Stimulated activated CD8-positive, alpha-beta memory T cell treated with anti-CD3 and anti-CD28 coated beads, Interleukin-7, amount 100 ng/mL, for 24 hours (primary cell): ENCODE results near the gene NPVF.
A peak's percentile ranks its signal among the peaks of the same experiment; 100 is the strongest.

Source experiments
- DNase-seq: peaks from one replicate; pipeline ENCODE4 v3.0.0-alpha.2; 2020; ENCODE audit warnings: low read depth

Gene NPVF

DNA sequence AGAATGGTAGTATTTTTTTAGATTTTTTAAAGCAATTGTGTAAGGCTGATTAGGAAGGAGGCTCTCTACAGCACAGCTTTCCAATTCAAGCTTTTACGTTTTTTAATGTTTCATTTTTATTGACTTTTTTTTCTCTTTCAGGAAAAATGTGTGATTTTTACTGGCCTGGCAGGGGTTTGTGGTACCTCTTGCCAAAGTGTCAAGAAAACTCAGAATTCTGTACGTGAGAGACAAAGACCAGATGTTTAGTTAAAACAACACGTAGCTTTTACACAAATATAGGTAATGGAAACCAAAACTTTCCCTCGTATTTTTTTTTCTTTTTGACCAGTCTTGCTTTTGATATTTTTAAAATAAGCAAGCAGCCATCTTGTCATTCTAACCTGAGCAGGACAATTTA lies 6.0 kb upstream of the NPVF start:
- no peak for DNase-seq

DNA sequence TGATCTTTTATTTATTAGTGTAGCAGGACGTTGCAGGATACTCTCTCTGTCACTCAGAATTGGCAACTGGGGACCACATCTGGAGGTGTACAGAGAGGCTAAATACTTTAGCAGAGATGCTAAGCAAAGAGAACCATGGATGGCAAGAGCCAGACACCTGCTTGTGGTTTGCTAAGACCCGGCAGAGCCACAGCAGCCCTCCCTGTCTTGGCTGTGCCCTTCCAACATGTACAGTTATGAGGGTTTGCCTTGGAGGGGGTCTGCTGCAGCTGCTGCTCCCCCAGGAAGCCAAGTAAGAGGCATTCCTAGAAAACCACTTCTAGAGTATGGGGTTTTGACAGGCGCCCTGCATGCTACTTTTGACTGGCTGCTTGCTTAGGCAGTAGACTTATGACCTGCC lies 5.1 kb downstream of the NPVF start:
- no peak for DNase-seq

DNA sequence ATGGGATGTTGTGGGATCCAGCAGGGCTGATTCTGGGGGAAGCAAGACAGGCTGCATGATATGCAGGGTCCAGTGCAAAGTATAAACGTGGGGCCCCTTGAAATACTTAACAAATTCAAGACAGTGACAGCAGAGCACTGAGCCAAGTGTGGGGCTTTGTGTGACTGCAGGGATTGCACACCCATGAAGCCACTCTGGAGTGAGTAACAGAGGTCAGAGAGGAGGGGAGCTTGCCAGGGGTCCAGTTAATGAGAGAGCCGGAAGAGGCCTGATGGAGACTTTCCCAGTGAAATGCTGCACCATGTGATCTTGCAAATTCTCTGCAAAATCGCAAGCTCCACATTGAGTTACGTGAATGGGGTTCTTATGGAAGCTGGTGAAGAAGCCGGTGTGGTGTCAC lies 5.6 kb downstream of the NPVF start:
- DNase-seq, result no peak

DNA sequence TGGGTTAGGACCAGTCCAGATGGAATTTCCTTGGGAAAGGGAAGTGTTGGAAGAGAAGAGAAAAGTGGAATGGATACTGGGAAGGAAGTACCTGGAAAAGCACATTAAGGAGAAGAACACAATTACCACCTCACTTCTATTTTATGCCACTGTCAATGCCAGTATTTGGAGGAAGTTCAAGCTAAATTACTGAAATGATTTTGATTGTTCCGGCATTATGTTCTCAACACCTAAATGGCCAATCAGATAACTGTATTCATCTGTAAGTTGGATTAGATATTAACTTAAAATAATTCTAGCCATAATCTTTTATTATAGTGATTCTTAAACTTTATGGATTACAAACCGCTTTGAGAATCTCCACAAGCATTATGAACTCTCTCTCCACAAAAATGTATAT lies 7.3 kb downstream of the NPVF start:
- no peak for DNase-seq

DNA sequence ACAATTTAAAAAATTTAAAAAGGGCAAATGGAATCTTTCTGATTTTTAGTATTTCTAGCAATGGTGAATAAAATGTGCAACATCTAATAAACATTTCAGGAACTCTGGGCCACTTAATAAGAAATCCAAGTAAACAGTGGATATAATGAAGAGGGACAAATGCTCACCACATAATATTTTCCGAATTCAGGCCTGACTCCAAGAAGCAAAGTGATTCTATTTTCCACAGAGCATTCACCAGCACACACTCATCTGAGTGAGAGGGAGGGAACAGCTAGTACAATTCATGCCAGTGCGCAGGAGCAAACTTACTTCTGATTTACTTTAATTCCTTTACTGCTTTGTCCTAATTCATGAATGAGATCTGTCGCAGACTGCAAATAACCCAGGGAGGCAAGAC lies 10.1 kb downstream of the NPVF start:
- no peak for DNase-seq

DNA sequence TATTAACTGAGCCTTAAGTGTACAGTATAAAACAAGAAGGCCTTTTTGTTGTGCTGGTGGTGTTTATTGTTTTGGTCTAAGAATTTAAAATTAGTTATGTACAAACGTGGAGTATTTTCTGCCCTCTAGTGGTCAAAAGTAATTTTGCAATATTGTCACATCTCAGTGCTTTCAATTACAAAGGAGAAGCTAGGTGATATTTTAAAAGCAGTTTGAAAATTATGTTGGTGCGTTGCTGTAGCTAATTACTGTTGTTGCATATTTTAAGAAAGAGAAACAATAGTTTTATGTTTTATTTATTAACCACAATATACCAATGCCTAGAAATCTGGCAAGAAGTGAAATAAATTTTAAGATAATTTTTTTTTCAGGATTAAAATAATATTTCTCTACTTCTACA lies 11.4 kb downstream of the NPVF start:
- DNase-seq, result no peak

DNA sequence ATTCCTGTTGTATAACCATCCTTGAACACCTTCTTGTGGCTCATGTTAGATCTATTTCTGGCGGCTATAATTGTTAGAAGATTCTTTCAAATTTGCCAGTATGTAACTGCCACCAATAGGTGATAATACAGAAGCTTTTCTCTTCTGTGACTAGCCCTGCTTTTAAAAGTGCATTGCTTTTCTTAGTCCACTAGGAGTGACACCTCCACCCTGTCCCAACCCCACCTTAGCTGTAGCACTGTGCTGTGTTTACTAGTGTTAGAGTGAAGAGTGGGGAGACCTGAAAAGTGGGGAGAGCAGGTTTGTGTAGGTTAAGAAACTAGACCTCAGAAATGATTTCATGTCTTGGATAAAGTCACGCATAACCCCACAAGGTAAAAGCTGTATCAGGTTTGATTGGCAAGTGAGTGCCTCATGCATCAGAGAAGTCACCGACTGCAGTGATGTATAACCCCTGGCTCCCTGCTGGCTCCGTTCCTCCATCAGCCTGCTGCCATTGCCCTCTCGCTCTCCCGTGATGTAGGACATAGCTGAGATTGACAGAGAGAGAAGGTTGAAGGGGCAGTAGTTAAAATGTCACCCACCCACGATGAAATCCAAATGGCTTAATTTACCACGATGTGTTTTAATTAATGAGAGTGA lies 12.5 kb downstream of the NPVF start:
- DNase-seq, result no peak

DNA sequence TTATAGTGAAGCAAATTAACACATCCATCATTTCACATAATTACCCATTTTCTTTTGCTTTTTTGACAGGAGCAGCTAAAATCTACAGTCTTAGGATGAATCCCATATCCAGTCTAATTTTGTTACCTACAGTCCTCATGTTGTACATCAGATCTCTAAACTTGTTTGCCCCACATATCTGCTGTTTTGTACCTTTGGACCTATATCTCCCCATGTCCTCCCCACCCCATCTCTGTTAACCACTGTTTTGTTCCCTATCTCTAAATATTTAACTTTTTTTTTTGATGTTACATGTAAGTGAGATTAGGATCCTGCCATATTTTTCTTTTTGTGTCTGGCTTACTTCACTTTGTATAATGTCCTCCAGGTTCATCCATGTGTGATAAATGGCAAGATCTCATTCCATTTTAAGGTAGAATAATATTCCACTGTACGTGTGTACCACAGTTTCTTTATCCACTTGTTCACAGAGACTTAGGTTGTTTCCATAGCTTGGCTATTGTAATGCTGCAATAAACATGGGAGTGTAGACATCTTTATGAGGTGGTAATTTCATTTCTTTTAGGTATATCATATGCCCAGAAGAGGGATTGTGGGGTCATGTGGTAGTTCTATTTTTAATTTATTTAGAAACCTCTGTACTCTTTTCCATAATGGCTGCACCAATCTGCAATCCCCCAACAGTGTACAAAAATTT lies 19.6 kb downstream of the NPVF start:
- DNase-seq, result no peak

DNA sequence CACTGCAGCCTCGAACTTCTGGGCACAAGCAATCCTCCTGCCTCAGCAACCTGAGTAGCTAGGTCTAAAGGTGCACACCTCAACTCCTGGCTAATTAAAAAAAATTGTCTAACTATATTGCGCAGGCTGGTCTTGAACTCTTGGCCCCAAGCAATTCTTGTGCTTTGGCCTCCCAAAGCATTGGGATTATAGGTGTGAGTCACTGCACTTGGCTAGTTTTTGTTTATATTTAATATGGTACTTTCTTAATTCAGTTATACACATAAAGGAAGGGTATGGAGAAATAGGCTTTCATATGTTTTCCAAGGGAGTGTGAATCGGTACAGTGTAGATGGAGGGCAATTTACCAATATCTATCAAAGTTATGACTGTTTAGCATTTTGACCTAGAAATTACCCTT lies 20.4 kb downstream of the NPVF start:
- no peak for DNase-seq

DNA sequence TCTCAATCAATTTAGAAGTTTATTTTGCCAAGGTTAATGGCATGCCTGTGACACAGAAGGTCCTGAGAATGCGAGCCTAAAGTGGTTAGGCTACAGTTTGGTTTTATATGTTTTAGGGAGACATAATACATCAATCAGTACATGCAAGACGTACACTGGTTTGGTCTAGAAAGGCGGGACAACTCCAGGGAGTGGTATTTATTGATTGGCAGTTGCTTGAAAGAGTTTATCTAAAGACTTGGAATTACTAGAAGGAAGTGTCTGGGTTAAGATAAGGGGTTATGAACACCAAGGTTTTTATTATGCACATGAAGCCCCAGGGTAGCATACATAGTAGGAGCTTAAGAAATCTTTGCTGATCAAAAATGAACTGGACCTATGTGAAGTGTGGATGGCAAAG lies 21.5 kb downstream of the NPVF start:
- no peak for DNase-seq

DNA sequence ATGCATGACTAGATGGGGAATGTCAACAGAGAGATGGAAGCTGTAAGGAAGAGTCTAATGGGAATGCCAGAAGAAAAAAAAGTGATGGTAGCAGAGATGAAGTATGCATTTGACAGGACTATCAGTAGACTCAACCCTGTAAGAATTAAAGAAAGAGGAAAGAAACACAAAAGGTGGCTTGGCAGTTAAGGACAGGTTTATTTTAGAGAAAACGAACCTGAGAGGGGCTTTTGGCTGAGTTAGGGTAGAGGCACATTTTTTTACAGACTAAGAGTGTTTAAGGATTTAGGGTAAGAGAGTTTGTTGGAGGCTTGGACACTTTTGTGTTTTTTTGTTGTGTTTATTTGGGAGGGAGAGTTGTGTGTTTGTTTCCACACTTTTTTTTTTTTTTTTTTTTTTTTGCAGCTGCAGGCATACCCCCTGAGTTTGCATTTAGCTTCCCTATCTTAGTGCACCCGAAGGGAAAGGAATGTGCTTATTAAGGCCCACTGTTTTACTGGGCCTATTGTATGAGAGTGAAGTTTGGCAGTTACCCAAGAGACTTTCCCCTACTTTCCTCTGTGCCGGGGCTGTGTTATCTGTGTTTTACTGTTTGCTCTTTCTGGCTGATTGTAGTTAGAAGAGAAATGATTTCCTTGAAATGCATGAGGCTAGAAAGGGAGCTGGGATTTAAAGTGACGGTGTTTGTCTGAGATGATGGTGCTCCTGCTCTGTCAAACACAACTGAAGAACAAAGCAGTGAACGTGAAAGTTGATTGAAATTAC lies 32.0 kb downstream of the NPVF start:
- DNase-seq, result no peak

DNA sequence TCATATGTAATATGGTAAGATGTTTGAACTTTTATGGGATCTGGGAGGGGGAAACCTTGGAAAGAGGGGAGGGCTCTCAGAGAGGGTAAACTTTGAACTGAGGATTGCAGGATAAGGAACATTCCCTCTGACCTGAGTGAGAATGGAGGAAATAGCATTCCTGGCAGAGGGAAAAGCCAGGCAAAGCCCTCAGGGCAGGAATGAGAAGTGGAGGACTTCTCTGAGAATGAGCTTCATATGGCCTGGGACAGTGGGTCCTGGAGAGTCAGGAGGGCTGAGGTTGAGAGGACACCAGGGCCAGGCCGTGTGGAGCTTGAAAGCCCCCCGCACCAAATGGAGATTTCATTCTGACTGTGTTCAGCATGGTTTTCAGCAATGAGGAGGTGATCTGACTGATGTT lies 34.2 kb downstream of the NPVF start:
- DNase-seq, result no peak

DNA sequence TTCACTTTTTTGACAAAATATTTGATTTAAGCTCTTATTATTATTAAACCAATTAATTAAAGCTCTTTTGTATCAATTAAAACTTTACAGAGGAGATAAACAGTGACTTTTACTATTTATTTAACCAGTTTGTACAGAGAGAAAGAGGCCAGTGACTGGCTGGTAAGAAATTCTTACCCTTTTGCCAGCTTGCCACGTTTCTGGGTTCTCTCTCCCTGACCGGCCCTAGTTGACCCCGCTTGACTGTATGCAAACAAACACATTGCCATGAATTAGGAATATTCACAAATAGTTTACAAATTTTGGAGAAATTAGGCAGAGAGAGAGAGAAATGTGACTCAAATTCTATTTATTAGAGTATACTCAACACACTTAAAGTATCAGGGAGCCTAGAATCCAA lies 36.2 kb downstream of the NPVF start:
- no peak for DNase-seq

DNA sequence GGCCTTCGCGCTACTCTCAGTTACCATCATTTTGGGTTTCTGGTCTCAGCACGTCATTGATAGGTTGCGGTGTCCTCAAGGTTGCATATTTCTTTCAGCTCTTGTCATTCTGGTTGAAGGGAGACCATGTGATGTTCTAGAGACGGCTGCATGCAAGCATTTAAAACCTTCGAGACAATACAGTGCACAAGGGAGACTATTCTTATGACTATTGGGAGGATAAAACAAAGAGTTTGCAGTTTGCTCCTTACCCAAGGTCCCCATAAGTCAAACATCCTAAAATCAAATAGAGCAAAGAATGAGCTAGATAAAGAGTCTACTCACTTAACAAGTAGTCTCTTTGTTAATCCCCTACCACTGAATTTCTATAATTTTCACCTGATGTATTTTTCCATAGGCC lies 39.1 kb downstream of the NPVF start:
- no peak for DNase-seq

DNA sequence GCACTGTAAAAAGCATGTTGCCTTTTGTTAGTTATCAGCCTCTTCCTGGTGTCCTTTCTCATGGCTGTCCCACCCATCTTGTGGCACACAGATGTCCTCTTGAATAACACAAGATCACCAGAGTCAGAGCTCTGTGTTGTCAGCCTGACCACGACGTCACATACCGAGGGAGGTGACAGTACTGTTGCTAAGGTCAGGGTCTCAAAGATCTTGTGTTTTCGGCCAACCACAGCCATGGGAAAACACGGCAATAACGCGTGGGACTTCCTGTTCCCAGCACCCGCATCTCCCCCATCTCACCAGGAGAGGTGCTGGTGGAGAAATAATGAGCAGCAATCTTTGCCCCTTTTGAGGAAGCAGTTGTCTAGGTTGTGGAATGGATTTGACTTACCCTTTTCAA lies 40.4 kb downstream of the NPVF start:
- no peak for DNase-seq

DNA sequence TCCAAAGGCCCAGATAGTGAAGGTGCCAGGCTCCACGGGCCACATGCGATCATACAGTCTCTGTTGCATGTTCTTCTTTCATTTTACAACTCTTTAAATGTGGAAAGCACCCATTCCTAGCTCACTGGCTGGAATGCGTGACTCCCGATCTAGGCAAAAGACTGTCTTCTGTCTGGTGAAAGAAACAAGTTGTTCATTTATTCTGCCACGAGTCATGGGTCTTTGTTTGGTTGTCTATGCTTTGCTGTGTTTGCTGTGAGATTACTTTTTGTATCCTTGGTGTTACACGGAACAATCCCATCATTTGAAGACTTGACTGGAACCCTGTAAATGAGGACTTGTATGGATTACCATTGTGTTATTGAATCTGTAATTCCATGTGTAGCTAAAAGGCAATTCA lies 41.9 kb downstream of the NPVF start:
- no peak for DNase-seq

DNA sequence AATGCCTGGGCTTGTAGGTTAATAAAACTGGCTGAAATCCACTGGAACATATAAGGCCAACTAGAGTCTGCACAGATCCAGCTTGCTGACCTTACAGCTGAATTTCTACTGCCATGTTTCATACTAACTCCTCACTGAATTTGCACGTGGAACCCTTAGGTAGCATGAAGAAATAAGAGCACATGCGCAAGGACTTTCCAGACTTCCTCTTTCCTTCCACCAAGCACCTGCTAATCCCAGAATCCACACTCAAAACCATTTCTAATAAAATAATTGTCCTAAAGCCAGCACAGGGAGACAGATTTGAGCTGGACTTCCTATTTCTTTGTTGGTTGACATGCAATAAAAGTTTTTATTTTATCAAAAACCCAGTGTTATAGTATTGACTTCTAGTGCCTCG lies 46.8 kb downstream of the NPVF start:
- no peak for DNase-seq

DNA sequence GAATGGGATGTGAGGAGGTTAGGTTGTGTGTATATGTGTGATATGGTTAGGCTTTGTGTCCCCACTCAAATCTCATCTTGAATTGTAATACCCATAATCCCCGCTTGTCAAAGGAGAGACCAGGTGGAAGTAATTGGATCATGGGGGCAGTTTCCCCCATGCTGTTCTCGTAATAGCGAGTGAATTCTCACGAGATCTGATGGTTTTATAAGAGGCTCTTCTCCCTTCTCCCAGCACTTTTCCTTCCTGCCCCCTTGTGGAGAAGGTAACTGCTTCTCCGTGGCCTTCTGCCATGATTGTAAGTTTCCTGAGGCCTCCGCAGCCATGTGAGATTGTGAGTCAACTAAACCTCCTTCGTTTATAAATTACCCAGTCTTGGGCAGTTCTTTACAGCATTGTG lies 47.3 kb downstream of the NPVF start:
- no peak for DNase-seq

DNA sequence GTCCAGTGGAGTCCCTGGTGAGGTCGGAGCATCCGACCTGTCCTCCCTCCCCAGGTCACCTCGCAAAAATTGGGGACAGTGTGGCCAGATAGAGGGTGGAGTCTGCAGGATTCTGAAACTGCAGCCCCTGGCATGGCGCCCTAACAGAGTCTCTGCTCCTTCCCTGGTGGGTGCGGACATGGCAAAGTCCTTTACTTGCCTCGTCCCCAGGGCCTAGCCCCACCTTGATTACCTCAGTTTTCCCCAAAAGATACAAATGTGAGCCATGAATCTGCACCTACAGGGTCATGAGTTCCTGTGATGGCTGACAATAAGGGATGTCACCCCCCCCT lies 47.7 kb downstream of the NPVF start:
- no peak for DNase-seq

DNA sequence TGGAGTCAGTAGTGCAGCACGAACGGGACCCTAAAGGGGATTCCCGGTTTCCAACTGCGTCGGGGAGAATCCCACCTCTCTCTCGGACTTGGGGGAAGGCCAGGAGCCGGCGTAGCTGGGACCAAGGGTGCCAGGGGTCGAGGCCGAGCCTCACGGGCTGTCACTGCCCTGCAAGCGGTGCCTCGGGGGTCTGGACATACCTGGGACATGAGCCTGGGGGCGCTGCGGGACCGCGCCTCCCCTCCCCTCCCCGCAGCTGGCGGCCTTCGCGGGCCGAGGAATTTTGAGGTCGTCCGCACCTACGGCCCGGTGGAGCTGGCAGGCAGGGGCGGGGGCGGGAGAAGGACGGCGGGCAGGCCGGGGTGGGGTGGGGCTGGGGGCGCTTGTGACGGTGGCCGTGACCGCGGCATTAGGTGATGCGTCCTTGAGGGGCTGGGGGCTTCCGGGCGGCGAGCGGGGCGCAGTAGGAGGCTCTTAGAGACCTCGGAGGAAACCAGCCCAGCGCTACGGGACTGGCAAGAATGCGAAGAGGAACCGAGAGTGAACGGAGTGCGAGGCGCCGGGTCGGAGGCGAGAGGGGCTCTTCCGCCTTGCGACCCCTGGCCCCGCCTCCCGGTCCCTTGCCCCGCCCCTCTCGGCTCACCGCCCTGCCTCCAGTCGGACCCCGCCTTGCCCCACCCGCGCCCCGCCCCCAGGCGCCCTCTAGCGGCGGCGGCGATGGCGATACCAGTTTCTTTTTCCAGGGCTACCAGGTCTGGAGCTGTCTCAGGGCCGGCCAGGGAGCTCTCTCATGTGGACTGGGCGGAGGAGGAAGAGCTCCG lies 48.3 kb downstream of the NPVF start:
- DNase-seq, result peak; percentile 96

DNA sequence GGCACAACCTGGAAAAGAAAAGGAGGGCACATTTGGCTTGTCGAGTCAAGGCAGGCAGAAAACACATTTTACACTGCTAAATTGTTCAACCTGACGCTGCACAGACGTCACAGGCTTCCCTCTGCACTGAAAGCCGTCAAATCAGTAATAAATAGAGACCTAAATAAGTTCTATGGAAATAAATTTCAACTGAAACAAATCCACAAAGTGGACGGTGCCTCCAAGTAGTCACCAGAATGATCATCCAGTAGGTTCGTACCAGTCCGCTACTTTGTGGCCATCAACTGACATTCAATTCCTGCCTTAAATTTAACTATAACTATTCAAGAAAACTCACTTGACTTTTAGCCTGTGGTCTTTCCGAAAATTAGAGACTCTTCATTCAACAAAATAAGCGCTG lies 49.0 kb downstream of the NPVF start:
- DNase-seq, result no peak
